OCI-LY7 (cell line): ENCODE results near the gene ALOX15B.

Experiments
- CTCF ChIP-seq: fragments of 200-600 bp; sonication (generic); conservative IDR thresholded peaks from 2 replicates; pipeline ENCODE4 v1.5.1; 2014; ENCODE audit warnings: mild to moderate bottlenecking, antibody characterized with exemption, low read length, moderate library complexity, mixed read lengths
- EZH2phosphoT487 ChIP-seq: fragments of 200-600 bp; sonication (generic); IDR thresholded peaks from 2 replicates; pipeline ENCODE4 v1.6.1; 2018; ENCODE audit warnings: low read depth, borderline replicate concordance, mild to moderate bottlenecking, mixed run types, antibody characterized with exemption, low read length, moderate library complexity, mixed read lengths

- TF ChIP-seq CTCF (no peak), EZH2phosphoT487 (no peak)
These were observed 24.9 kb upstream of the ALOX15B start for GRCh38 chr17:8013731-8014557.
